Measurements from ENCODE around the gene REPS1.
A peak's percentile ranks its signal among the peaks of the same experiment; 100 is the strongest.

The REPS1 gene

GRCh38 chr6:138912308-138912707 is 75.7 kb downstream of the REPS1 start:
- DNase-seq, result no peak

DNA sequence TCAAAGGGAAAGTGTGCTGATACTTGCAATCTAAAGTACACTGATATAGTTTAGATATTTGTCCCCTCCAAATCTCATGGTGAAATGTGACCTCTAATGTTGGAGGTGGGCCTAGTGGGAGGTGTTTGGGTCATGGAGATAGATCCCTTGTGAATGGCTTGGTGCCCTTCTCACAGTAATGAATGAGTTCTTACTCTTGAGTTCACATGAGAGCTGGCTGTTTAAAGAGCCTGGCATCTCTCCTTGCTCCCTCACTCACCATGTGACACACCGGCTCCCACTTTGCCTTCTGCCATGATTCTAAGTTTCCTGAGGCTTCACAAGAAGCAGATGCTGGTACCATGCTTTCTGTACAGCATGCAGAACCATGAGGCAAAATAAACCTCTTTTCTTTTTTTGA is 78.1 kb downstream of the REPS1 start:
- DNase-seq, result no peak

DNA sequence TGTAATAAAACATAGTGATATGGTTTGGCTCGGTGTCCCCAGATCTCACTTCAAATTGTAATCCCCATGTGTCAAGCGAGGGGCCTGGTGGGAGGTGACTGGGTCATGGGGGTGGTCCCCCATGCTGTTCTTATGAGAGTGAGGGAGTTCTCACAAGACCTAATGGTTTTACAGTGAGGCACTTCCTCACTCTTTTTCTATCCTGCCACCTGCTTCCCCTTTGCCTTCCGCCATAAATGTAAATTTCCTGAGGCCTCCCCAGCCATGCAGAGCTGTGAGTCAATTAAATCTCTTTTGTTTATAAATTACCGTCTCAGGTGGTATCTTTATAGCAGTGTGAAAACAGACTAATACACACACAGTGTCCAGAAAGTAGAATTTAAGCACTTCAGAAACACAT is 78.5 kb downstream of the REPS1 start:
- DNase-seq, result peak in 1 of 2 experiments; percentile 23

- DNase-seq, result no peak
Observed at GRCh38 chr6:138907167-138907566, 80.9 kb downstream of the REPS1 start.

- DNase-seq, result no peak
Observed at GRCh38 chr6:138897031-138897430, 91.0 kb downstream of the REPS1 start.

DNA sequence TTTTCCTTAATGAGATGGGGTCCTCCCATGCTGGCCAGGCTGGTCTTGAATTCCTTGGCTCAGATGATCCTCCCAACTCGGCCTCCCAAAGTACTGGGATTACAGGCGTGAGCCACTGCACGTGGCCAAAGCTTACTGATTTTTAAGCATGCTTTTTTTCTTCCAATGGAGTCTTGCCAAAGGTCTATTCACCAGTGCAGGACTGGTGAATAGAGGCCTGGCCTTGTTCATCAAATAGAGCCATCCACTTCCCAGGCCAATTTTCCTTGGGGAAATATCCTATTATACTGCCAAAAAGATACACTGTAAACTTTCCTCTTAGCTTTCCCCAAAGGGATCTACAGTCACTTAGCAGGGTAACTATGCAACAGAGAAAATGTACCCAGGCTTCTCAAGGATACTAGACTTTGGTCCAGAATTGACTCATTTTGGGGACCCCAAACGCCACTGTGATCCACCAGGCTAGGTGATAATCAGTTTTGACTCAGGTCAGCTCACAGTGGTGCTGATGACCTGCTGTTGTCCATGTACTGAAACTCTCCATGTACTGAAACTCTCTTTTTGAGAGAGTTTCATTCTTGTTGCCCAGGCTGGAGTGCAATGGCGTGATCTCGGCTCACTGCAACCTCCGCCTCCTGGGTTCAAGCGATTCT is 91.8 kb downstream of the REPS1 start:
- no peak for DNase-seq

DNA sequence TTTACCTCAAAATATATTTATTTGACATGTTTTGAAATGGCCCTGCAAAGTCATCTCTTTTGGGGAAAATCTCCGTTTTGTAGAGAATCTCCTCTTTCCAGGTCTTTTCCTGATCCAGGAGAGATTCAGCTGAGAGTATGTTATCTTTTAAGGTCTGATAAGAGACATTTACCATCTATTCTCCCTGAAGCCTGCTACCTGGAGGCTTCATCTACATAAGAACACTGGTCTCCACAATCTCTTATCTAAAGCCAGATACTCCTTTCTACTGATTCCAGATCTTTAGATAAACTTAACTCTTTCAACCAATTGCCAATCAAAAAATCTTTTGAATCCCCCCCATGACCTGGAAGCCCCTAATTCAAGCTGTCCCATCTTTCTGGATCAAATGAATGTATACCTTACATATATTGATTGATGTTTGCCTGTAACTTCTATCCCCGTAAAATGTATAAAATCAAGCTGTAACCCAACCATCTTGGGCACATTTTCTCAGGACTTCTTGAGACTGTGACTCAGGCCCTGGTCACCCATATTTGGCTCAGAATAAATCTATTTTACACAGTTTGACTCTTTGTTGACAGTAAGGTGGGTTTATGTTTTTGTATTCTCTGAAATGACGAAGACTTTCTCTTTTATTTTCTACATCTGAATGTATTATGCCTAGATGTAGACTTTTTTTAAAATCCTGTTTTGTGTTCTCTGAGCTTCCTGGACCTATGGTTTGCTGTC is 96.6 kb downstream of the REPS1 start:
- no peak for DNase-seq

GRCh38 chr6:138885156-138885819 is 102.8 kb downstream of the REPS1 start:
- DNase-seq, result no peak

DNA sequence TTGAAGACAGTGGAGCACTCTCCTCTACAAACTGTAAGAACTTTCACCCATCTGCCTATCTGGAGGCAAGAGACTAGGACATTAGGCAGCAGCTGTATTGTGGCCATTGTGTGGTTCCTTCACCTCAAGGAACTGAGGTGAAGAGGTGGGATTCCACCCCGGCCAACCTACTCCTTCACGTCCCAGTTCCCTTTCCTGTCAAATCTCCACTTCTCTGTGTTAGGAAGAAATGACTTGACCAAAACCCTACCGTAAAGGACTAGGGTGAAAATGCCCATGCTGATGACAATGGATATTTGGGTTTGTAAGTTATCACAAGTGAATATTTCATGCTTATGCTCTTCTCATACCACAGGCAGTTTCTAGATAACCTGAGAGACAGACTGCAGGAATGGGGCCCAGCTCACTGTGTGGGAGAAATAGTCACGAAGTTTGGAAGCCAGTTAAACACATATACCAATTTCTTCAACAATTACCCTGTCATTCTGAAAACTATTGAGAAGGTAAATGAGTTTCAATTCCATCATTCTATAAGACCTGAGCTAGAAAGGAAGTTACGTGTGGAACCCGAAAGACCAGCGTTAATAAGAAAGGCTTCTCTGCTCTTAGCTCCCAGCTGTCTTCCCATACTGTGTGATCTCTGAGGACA is 105.6 kb downstream of the REPS1 start:
- DNase-seq, result no peak

GRCh38 chr6:138873191-138873590 is 114.9 kb downstream of the REPS1 start:
- DNase-seq, result no peak

DNA sequence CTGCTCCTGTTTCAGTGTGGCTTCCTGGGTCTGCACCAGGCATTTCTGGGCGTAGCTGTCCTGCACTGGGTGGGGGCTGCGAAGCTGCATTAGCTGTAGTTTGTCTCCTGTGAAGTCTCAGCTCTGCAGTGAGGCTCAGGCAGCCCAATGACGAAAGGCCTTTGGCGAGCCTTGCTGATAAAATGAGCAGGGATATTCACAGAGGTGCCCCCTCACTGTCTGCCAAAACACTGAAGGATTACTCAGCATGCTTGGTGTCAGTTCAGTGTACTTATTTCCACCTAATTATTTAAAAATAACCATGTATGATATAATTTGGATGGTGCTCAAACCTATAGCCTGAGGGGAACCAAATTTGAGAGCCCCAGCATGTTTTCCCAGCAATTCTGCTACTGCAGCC is 118.7 kb downstream of the REPS1 start:
- peak; percentile 17 to 49 for DNase-seq

GRCh38 chr6:138868181-138868580 is 119.9 kb downstream of the REPS1 start:
- DNase-seq, result no peak

DNA sequence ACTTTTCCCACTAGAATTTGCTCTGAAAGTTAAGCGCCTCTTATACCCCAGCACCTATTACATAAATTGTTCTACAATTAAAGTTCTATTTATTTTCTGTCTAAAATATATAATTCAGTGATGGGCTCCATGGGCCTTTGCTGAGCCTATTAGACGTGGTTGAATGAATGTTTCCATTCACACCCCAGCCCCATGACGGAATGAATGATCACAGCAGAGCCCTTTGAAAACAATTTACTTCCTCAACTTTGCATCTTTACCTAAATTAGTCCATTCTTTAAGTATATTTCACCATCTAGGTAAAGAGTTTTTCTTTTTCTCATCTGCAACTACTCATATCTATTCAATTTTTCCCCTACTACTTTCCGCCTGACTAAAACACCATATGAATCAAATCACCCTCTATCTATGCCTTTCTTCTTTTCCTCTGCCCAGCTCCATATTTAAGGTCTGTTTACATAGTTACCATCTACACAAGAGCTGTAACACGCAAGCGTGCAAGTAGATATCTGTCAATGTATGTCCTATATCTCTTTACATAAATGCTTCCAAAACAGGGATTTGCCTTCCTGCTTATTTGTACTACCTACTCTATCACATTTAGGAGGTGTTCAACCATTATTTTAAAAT is 122.5 kb downstream of the REPS1 start:
- DNase-seq, result peak in 1 of 2 experiments; percentile 4

GRCh38 chr6:138864343-138864890 is 123.6 kb downstream of the REPS1 start:
- DNase-seq, result no peak

DNA sequence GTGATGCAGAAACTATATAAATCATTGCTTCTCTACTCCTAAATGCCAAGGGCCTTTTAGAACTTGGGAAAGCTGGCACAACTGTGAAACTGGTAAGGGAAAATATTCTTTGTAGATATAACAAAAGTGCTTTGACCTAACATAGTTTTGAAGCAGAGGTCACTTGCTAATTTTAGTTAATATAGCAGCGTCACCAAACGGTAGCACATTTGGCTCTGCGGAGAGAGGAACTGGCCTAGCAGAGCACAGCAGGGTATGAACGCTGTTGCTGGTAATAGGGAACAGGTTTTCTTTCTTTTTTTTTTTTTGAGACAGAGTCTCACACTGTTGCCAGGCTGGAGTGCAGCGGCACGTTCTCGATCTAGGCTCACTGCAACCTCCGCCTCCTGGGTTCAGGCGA is 124.7 kb downstream of the REPS1 start:
- no peak for DNase-seq

GRCh38 chr6:138862456-138862855 is 125.6 kb downstream of the REPS1 start:
- no peak for DNase-seq

DNA sequence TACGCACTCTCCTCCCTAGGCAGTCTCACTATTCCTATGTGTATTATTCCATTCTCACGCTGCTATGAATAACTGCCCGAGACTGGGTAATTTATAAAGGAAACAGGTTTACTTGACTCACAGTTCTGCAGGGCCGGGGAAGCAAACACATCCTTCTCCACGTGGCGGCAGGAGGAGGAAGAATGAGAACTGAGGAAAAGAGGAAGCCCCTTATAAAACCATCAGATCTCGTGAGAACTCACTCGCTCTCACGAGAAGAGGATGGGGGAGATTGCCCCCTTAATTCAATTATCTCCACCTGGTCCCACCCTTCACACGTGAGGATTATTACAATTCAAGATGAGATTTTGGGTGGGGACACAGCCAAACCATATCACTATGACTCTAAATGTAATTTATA is 130.3 kb downstream of the REPS1 start:
- no peak for DNase-seq

GRCh38 chr6:138856654-138857053 is 131.4 kb downstream of the REPS1 start:
- DNase-seq, result no peak

Data from NCI-H2081 (cell line).